ENCODE measurements around the gene RSPH6A. TPM values are rescaled to one million over a fixed set of nuclear protein-coding genes. Genes with fewer than 3 reads are reported as not detected.

Gene RSPH6A
- total and polyA plus RNA-seq, 2 of the 13 experiments (the other 11 are each of a cell fraction or from before 2014, with no cell fraction given), result 0.07 TPM; not detected in 1

DNA sequence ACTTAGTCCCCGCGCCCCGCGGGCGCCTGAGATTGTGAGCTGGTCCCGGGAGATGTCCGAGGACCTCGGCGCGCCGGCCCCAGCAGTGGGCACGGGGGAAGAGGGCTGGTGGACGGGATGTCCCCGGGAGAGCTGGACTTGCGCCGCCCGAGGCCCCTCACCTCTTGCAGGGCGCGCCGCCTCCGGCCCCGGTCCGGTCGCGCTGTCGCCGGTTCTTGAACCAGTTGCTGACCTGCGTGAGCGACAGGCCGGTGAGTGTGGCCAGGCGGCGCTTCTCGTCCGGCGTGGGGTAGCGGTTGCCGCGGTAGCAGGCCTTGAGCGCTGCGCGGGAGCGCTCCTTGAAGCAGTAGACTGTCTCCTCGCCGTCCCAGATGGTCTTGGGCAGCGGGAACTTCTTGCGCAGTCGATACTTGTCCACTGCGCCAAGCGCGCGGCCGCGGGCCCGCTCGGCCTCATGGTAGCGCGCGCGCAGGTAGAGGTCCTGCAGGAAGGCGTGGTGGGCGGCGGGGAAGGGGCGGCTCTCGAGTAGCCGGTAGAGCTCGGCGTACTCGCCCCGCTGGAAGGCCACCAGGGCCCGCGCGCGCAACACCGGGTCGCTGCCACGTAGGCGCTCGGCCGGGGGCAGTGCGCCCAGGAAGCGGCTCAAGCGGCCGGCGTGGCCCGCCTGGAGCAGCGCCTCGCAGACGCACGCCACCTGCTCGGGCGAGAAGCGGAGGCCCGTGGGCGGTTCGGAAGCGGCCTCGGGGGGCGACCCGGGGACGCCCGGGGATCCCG, 47.0 kb downstream of the RSPH6A start (continued):
- TF ChIP-seq, protein P1, sequence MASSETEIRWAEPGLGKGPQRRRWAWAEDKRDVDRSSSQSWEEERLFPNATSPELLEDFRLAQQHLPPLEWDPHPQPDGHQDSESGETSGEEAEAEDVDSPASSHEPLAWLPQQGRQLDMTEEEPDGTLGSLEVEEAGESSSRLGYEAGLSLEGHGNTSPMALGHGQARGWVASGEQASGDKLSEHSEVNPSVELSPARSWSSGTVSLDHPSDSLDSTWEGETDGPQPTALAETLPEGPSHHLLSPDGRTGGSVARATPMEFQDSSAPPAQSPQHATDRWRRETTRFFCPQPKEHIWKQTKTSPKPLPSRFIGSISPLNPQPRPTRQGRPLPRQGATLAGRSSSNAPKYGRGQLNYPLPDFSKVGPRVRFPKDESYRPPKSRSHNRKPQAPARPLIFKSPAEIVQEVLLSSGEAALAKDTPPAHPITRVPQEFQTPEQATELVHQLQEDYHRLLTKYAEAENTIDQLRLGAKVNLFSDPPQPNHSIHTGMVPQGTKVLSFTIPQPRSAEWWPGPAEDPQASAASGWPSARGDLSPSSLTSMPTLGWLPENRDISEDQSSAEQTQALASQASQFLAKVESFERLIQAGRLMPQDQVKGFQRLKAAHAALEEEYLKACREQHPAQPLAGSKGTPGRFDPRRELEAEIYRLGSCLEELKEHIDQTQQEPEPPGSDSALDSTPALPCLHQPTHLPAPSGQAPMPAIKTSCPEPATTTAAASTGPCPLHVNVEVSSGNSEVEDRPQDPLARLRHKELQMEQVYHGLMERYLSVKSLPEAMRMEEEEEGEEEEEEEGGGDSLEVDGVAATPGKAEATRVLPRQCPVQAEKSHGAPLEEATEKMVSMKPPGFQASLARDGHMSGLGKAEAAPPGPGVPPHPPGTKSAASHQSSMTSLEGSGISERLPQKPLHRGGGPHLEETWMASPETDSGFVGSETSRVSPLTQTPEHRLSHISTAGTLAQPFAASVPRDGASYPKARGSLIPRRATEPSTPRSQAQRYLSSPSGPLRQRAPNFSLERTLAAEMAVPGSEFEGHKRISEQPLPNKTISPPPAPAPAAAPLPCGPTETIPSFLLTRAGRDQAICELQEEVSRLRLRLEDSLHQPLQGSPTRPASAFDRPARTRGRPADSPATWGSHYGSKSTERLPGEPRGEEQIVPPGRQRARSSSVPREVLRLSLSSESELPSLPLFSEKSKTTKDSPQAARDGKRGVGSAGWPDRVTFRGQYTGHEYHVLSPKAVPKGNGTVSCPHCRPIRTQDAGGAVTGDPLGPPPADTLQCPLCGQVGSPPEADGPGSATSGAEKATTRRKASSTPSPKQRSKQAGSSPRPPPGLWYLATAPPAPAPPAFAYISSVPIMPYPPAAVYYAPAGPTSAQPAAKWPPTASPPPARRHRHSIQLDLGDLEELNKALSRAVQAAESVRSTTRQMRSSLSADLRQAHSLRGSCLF (CRISPR knock-in tag; IDR thresholded peaks at IDR 0.05; ENCODE audit: borderline replicate concordance), result no peak
- TF ChIP-seq ZNF776 (CRISPR knock-in tag; IDR thresholded peaks at IDR 0.05), result no peak
- peak; percentile 58; the same call in 1 of the 2 replicates for TF ChIP-seq MXD3 (CRISPR knock-in tag; IDR thresholded peaks at IDR 0.05)
- TF ChIP-seq GFI1 (CRISPR knock-in tag; IDR thresholded peaks at IDR 0.05; ENCODE audit: borderline replicate concordance), result peak; percentile 34; the same call in 1 of the 2 replicates
- TF ChIP-seq, protein P2, sequence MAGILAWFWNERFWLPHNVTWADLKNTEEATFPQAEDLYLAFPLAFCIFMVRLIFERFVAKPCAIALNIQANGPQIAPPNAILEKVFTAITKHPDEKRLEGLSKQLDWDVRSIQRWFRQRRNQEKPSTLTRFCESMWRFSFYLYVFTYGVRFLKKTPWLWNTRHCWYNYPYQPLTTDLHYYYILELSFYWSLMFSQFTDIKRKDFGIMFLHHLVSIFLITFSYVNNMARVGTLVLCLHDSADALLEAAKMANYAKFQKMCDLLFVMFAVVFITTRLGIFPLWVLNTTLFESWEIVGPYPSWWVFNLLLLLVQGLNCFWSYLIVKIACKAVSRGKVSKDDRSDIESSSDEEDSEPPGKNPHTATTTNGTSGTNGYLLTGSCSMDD (CRISPR knock-in tag; IDR thresholded peaks at IDR 0.05), result no peak
- TF ChIP-seq NKX3-1 (CRISPR knock-in tag; IDR thresholded peaks at IDR 0.05), result no peak
- no peak for TF ChIP-seq ZNF562 (CRISPR knock-in tag; IDR thresholded peaks at IDR 0.05; ENCODE audit: borderline replicate concordance)
- no peak for TF ChIP-seq ATF7 (IDR thresholded peaks at IDR 0.05)
- no peak for TF ChIP-seq ATF7 (CRISPR knock-in tag; IDR thresholded peaks at IDR 0.05)
- no peak for TF ChIP-seq MAFK (conservative IDR thresholded peaks at IDR 0.05 in 1 of 2, IDR thresholded peaks at IDR 0.05 in 1 of 2; ENCODE audit: low read length in 2 of 2)
- no peak for TF ChIP-seq ZBTB3 (CRISPR knock-in tag; IDR thresholded peaks at IDR 0.05; ENCODE audit: borderline replicate concordance, low read depth)
- no peak for TF ChIP-seq ZSCAN9 (CRISPR knock-in tag; IDR thresholded peaks at IDR 0.05; ENCODE audit: borderline replicate concordance)
- TF ChIP-seq KMT2B (CRISPR knock-in tag; IDR thresholded peaks at IDR 0.05), result no peak
- no peak for TF ChIP-seq KAT8 (CRISPR knock-in tag; IDR thresholded peaks at IDR 0.05)
- no peak for TF ChIP-seq ZSCAN20 (CRISPR knock-in tag; IDR thresholded peaks at IDR 0.05; ENCODE audit: borderline replicate concordance)
- no peak for TF ChIP-seq HMGXB3 (CRISPR knock-in tag; IDR thresholded peaks at IDR 0.05; ENCODE audit: borderline replicate concordance)
- no peak for TF ChIP-seq XBP1 (CRISPR knock-in tag; IDR thresholded peaks at IDR 0.05)
- TF ChIP-seq, protein P3, sequence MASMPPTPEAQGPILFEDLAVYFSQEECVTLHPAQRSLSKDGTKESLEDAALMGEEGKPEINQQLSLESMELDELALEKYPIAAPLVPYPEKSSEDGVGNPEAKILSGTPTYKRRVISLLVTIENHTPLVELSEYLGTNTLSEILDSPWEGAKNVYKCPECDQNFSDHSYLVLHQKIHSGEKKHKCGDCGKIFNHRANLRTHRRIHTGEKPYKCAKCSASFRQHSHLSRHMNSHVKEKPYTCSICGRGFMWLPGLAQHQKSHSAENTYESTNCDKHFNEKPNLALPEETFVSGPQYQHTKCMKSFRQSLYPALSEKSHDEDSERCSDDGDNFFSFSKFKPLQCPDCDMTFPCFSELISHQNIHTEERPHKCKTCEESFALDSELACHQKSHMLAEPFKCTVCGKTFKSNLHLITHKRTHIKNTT (CRISPR knock-in tag; IDR thresholded peaks at IDR 0.05), result no peak

Data from HepG2 (cell line).